ENCODE data around the gene LYZL4.

LYZL4 gene

DNA sequence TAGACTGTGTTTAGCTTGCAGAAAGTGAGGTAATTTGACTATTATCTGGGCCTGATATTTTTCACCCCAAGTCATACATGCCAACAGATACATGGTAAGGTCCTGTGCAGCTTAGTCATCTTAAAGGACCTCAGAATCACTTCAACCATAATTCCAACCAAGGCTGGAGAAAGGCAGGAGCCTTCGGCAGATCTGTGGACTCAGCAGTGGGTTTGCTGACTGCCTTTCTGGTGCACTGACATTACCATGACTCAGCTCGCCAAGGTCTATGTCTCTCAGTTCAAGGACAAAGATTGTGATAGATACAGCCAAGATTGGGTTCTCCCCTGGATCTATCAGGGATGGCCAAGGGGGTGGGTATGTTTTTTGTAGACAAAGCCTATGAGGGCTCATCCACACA lies 32.7 kb downstream of the LYZL4 start:
- H3K4ac ChIP-seq (ENCODE audit: low read depth, low read length) = no peak overlapping the region

GRCh38 chr3:42376344-42376798 lies 34.0 kb downstream of the LYZL4 start:
- no peak overlapping the region for H4K8ac ChIP-seq (ENCODE audit: low read depth, low read length)
- no peaks in the 10 kb centered on the region for H3K9me3 ChIP-seq (ENCODE audit: insufficient read depth, low read depth, low read length)
- no peaks in the 10 kb centered on the region for H3K36me3 ChIP-seq (ENCODE audit: control insufficient read depth in 1 of 2, insufficient read depth in 2 of 2, low read length in 2 of 2)
- H3K23ac ChIP-seq (ENCODE audit: low read length) = no peak overlapping the region
- no peak overlapping the region for H3K4me2 ChIP-seq (ENCODE audit: low read length)
- no peak overlapping the region for H3K4ac ChIP-seq (ENCODE audit: low read depth, low read length)
- no CpG with 5 or more reads among the region's 4 CpGs for WGBS (ENCODE audit: extremely low coverage, insufficient coverage, insufficient read length)
- no peak overlapping the region for H4K12ac ChIP-seq (ENCODE audit: low read depth, low read length)
- H4K91ac ChIP-seq (ENCODE audit: low read depth, low read length) = no peak overlapping the region
- no peak overlapping the region for H3K9ac ChIP-seq (ENCODE audit: low read length)
- no peak overlapping the region for H2BK5ac ChIP-seq (ENCODE audit: low read depth, low read length, poor library complexity)
- H2BK12ac ChIP-seq (ENCODE audit: low read length) = no peak overlapping the region
- no peak for DNase-seq
- no peak overlapping the region for H2AFZ ChIP-seq (ENCODE audit: insufficient read depth, low read length, poor library complexity)
- no peak overlapping the region for H3K18ac ChIP-seq (ENCODE audit: low read length)
- H3K27ac ChIP-seq (ENCODE audit: low read depth, low read length) = no peak overlapping the region
- H3K79me2 ChIP-seq (ENCODE audit: control insufficient read depth, insufficient read depth, low read length, poor library complexity) = no peaks in the 10 kb centered on the region
- no peaks in the 10 kb centered on the region for H3K4me1 ChIP-seq (ENCODE audit: control insufficient read depth in 1 of 2, insufficient read depth in 2 of 2, low read length in 2 of 2)
- no peak overlapping the region for H3K4me3 ChIP-seq (ENCODE audit: low read depth, low read length)
- H2AK5ac ChIP-seq (ENCODE audit: low read length) = no peak overlapping the region
- H3K27me3 ChIP-seq (ENCODE audit: insufficient read depth, low read length) = no peaks in the 10 kb centered on the region
- H3K14ac ChIP-seq (ENCODE audit: low read length) = no peak overlapping the region
- no peaks in the 10 kb centered on the region for H3K79me1 ChIP-seq (ENCODE audit: low read length)
- no peak overlapping the region for H2BK120ac ChIP-seq (ENCODE audit: insufficient read depth, low read length, poor library complexity)

More for the DNA sequence above, 32.7 kb downstream of the LYZL4 start:
- Histone ChIP-seq H3K4me1 (ENCODE audit: control insufficient read depth in 1 of 2, insufficient read depth in 2 of 2, low read length in 2 of 2) (no peaks in the 10 kb centered on the region), H3K79me1 (ENCODE audit: low read length) (no peaks in the 10 kb centered on the region), H2BK5ac (ENCODE audit: low read depth, low read length, poor library complexity) (no peak overlapping the region), H3K4me3 (ENCODE audit: low read depth, low read length) (no peak overlapping the region), H3K23ac (ENCODE audit: low read length) (no peak overlapping the region), H3K4me2 (ENCODE audit: low read length) (no peak overlapping the region), H3K27ac (ENCODE audit: low read depth, low read length) (no peak overlapping the region), H2AK5ac (ENCODE audit: low read length) (no peak overlapping the region), H4K8ac (ENCODE audit: low read depth, low read length) (no peak overlapping the region), H4K91ac (ENCODE audit: low read depth, low read length) (no peak overlapping the region), H3K36me3 (ENCODE audit: control insufficient read depth in 1 of 2, insufficient read depth in 2 of 2, low read length in 2 of 2) (no peaks in the 10 kb centered on the region), H3K9me3 (ENCODE audit: insufficient read depth, low read depth, low read length) (no peaks in the 10 kb centered on the region), H3K14ac (ENCODE audit: low read length) (no peak overlapping the region), H2AFZ (ENCODE audit: insufficient read depth, low read length, poor library complexity) (no peak overlapping the region), H2BK12ac (ENCODE audit: low read length) (no peak overlapping the region), H2BK120ac (ENCODE audit: insufficient read depth, low read length, poor library complexity) (no peak overlapping the region), H4K12ac (ENCODE audit: low read depth, low read length) (no peak overlapping the region), H3K18ac (ENCODE audit: low read length) (no peak overlapping the region), H3K27me3 (ENCODE audit: insufficient read depth, low read length) (no peaks in the 10 kb centered on the region), H3K79me2 (ENCODE audit: control insufficient read depth, insufficient read depth, low read length, poor library complexity) (no peaks in the 10 kb centered on the region), H3K9ac (ENCODE audit: low read length) (no peak overlapping the region)
- no CpG with 5 or more reads among the region's 2 CpGs for WGBS (ENCODE audit: extremely low coverage, insufficient coverage, insufficient read length)
- no peak for DNase-seq

GRCh38 chr3:42375121-42375800 lies 35.1 kb downstream of the LYZL4 start:
- Histone ChIP-seq H3K4me3 (ENCODE audit: low read depth, low read length) (no peak overlapping the region), H2BK5ac (ENCODE audit: low read depth, low read length, poor library complexity) (no peak overlapping the region), H4K12ac (ENCODE audit: low read depth, low read length) (no peak overlapping the region), H3K14ac (ENCODE audit: low read length) (no peak overlapping the region), H3K79me2 (ENCODE audit: control insufficient read depth, insufficient read depth, low read length, poor library complexity) (no peaks in the 10 kb centered on the region), H3K4ac (ENCODE audit: low read depth, low read length) (no peak overlapping the region), H2BK120ac (ENCODE audit: insufficient read depth, low read length, poor library complexity) (no peak overlapping the region), H3K9me3 (ENCODE audit: insufficient read depth, low read depth, low read length) (no peaks in the 10 kb centered on the region), H3K27ac (ENCODE audit: low read depth, low read length) (no peak overlapping the region), H3K18ac (ENCODE audit: low read length) (no peak overlapping the region), H3K23ac (ENCODE audit: low read length) (no peak overlapping the region), H4K91ac (ENCODE audit: low read depth, low read length) (no peak overlapping the region), H3K79me1 (ENCODE audit: low read length) (no peaks in the 10 kb centered on the region), H3K4me2 (ENCODE audit: low read length) (no peak overlapping the region), H3K9ac (ENCODE audit: low read length) (no peak overlapping the region), H2AK5ac (ENCODE audit: low read length) (no peak overlapping the region), H2BK12ac (ENCODE audit: low read length) (no peak overlapping the region), H2AFZ (ENCODE audit: insufficient read depth, low read length, poor library complexity) (no peak overlapping the region), H3K36me3 (ENCODE audit: control insufficient read depth in 1 of 2, insufficient read depth in 2 of 2, low read length in 2 of 2) (no peaks in the 10 kb centered on the region), H3K27me3 (ENCODE audit: insufficient read depth, low read length) (no peaks in the 10 kb centered on the region), H3K4me1 (ENCODE audit: control insufficient read depth in 1 of 2, insufficient read depth in 2 of 2, low read length in 2 of 2) (no peaks in the 10 kb centered on the region), H4K8ac (ENCODE audit: low read depth, low read length) (no peak overlapping the region)
- no CpG with 5 or more reads among the region's 6 CpGs for WGBS (ENCODE audit: extremely low coverage, insufficient coverage, insufficient read length)
- peak in 1 of 2 donors; percentile 3 for DNase-seq

- no peak overlapping the region for H3K4me3 ChIP-seq (ENCODE audit: low read depth, low read length)
- H3K14ac ChIP-seq (ENCODE audit: low read length) = no peak overlapping the region
- no peak overlapping the region for H4K12ac ChIP-seq (ENCODE audit: low read depth, low read length)
- no peak overlapping the region for H3K9ac ChIP-seq (ENCODE audit: low read length)
- no peaks in the 10 kb centered on the region for H3K9me3 ChIP-seq (ENCODE audit: insufficient read depth, low read depth, low read length)
- H3K79me1 ChIP-seq (ENCODE audit: low read length) = no peaks in the 10 kb centered on the region
- no peaks in the 10 kb centered on the region for H3K79me2 ChIP-seq (ENCODE audit: control insufficient read depth, insufficient read depth, low read length, poor library complexity)
- no peaks in the 10 kb centered on the region for H3K36me3 ChIP-seq (ENCODE audit: control insufficient read depth in 1 of 2, insufficient read depth in 2 of 2, low read length in 2 of 2)
- no peak overlapping the region for H2BK12ac ChIP-seq (ENCODE audit: low read length)
- no peak overlapping the region for H4K91ac ChIP-seq (ENCODE audit: low read depth, low read length)
- H3K4ac ChIP-seq (ENCODE audit: low read depth, low read length) = no peak overlapping the region
- no peak overlapping the region for H3K4me2 ChIP-seq (ENCODE audit: low read length)
- H3K23ac ChIP-seq (ENCODE audit: low read length) = no peak overlapping the region
- no peak for DNase-seq
- no CpG with 5 or more reads among the region's 3 CpGs for WGBS (ENCODE audit: extremely low coverage, insufficient coverage, insufficient read length)
- no peak overlapping the region for H4K8ac ChIP-seq (ENCODE audit: low read depth, low read length)
- H3K4me1 ChIP-seq (ENCODE audit: control insufficient read depth in 1 of 2, insufficient read depth in 2 of 2, low read length in 2 of 2) = peaks cover 4 to 6% of the 10 kb centered on the region in 2 experiments
- no peak overlapping the region for H2BK120ac ChIP-seq (ENCODE audit: insufficient read depth, low read length, poor library complexity)
- H2BK5ac ChIP-seq (ENCODE audit: low read depth, low read length, poor library complexity) = no peak overlapping the region
- H2AFZ ChIP-seq (ENCODE audit: insufficient read depth, low read length, poor library complexity) = no peak overlapping the region
- no peak overlapping the region for H3K27ac ChIP-seq (ENCODE audit: low read depth, low read length)
- no peak overlapping the region for H2AK5ac ChIP-seq (ENCODE audit: low read length)
- H3K27me3 ChIP-seq (ENCODE audit: insufficient read depth, low read length) = no peaks in the 10 kb centered on the region
- no peak overlapping the region for H3K18ac ChIP-seq (ENCODE audit: low read length)
Observed at GRCh38 chr3:42371776-42372175, 38.6 kb downstream of the LYZL4 start.

Measured in trophoblast cell (in vitro differentiated cells and primary cell).